Fibroblast of lung (primary cell): Measurements from ENCODE around the gene GRB7. TPM values are rescaled to one million over a fixed set of nuclear protein-coding genes. Genes with fewer than 3 reads are reported as not detected.

Experiments used
- DNase-seq, 2 donors: peaks; one replicate each; pipeline versions ENCODE4 v3.0.0 to v3.0.0-alpha.2; 2010; ENCODE audit warnings: low read depth in 2 of 2
- H2AFZ ChIP-seq: 2 replicates; pipeline ENCODE4 v1.5.1; 2012; ENCODE audit warnings: low read length, control low read depth, inconsistent platforms
- H3K27ac ChIP-seq: 2 replicates; pipeline ENCODE4 v1.5.1; 2011; ENCODE audit warnings: low read length, control low read depth; ENCODE audit not compliant: insufficient read depth
- H3K27me3 ChIP-seq: 2 replicates; pipeline ENCODE4 v1.5.1; 2011; ENCODE audit warnings: mild to moderate bottlenecking, low read length; ENCODE audit not compliant: control insufficient read depth, insufficient read depth
- H3K36me3 ChIP-seq: 2 replicates; pipeline ENCODE4 v1.5.1; 2011; ENCODE audit warnings: low read length; ENCODE audit not compliant: control insufficient read depth, insufficient read depth
- H3K4me1 ChIP-seq: 2 replicates; pipeline ENCODE4 v1.5.1; 2011; ENCODE audit warnings: low read length; ENCODE audit not compliant: control insufficient read depth, insufficient read depth; ENCODE audit errors: extremely low read depth
- H3K4me2 ChIP-seq: 2 replicates; pipeline ENCODE4 v1.5.1; 2011; ENCODE audit warnings: low read length, control low read depth; ENCODE audit not compliant: insufficient read depth; ENCODE audit errors: extremely low read depth
- H3K4me3 ChIP-seq, 4 experiments: fragments of 200-600 bp in 1 of 4; sonication (generic) in 1 of 4; replicated peaks in 1 of 4; 2 replicates each; pipeline ENCODE4 v1.5.1; 2011 to 2016; ENCODE audit warnings: low read length in 4 of 4, low read depth in 3 of 4, mild to moderate bottlenecking in 3 of 4, control low read depth in 2 of 4, inconsistent platforms in 1 of 4, mixed read lengths in 1 of 4; ENCODE audit not compliant: insufficient read depth in 1 of 4; ENCODE audit errors: control extremely low read depth in 1 of 4
- H3K79me2 ChIP-seq: 2 replicates; pipeline ENCODE4 v1.5.1; 2012; ENCODE audit warnings: mild to moderate bottlenecking, low read length, inconsistent platforms; ENCODE audit not compliant: control insufficient read depth, insufficient read depth
- H3K9ac ChIP-seq: 2 replicates; pipeline ENCODE4 v1.5.1; 2011; ENCODE audit warnings: mild to moderate bottlenecking, low read length, control low read depth; ENCODE audit not compliant: insufficient read depth
- H3K9me3 ChIP-seq: 2 replicates; pipeline ENCODE4 v1.5.1; 2012; ENCODE audit warnings: low read depth, low read length; ENCODE audit not compliant: control insufficient read depth, insufficient read depth
- H4K20me1 ChIP-seq: 2 replicates; pipeline ENCODE4 v1.5.1; 2011; ENCODE audit warnings: low read length; ENCODE audit not compliant: control insufficient read depth, insufficient read depth; ENCODE audit errors: extremely low read depth
- CTCF ChIP-seq, 2 donors: IDR thresholded peaks in 1 of 2; conservative IDR thresholded peaks in 1 of 2; 1 replicate in 1 of 2; 2 replicates in 1 of 2; pipeline ENCODE4 v1.5.1; 2011 to 2012; ENCODE audit warnings: low read length in 2 of 2, control low read depth in 1 of 2, inconsistent platforms in 1 of 2, low read depth in 1 of 2, mild to moderate bottlenecking in 1 of 2
- EZH2 ChIP-seq: IDR thresholded peaks from 2 replicates; pipeline ENCODE4 v1.5.1; 2012; ENCODE audit warnings: low read length, control low read depth, mild to moderate bottlenecking; ENCODE audit errors: missing control alignments
- polyA plus RNA-seq, 2 donors: library from polyadenylated mRNA; depleted of rRNA in 1 of 2; stranded (reverse) in 1 of 2; unstranded in 1 of 2; fragments of >200 nt; gene quantifications; 2 replicates each; pipeline ENCODE4 v1.2.1, GENCODE V29; 2011 to 2012; ENCODE audit warnings: missing spikeins in 1 of 2
- total RNA-seq: library from RNA; depleted of rRNA; stranded (reverse); fragments of >200 nt; gene quantifications from 2 replicates; pipeline ENCODE4 v1.2.1, GENCODE V29; 2014

The GRB7 gene
- total and polyA plus RNA-seq, 2 donors (not counting 1 experiment from before 2014, with no cell fraction given), result under 0.01 to 0.07 TPM

GRCh38 chr17:39774047-39774446 lies 36.3 kb downstream of the GRB7 start:
- no peak for DNase-seq
- H3K9ac ChIP-seq, result no peak overlapping the region

GRCh38 chr17:39775031-39775430 lies 37.3 kb downstream of the GRB7 start:
- Histone ChIP-seq H4K20me1 (no peaks in the 10 kb centered on the region), H3K9me3 (no peaks in the 10 kb centered on the region), H3K9ac (no peak overlapping the region), H3K36me3 (no peaks in the 10 kb centered on the region), H2AFZ (no peak overlapping the region), H3K27me3 (peaks cover 14% of the 10 kb centered on the region), H3K4me2 (no peak overlapping the region), H3K4me1 (no peaks in the 10 kb centered on the region), H3K4me3 (no peak overlapping the region), H3K79me2 (no peaks in the 10 kb centered on the region), H3K27ac (no peak overlapping the region)
- TF ChIP-seq EZH2 (no peak), CTCF (conservative IDR thresholded peaks at IDR 0.05 in 1 of 2, IDR thresholded peaks at IDR 0.05 in 1 of 2; ENCODE audit: low read depth in 1 of 2, low read length in 2 of 2) (no peak)
- no peak for DNase-seq

More at GRCh38 chr17:39774047-39774446, 36.3 kb downstream of the GRB7 start:
- Histone ChIP-seq H2AFZ (no peak overlapping the region), H3K4me1 (no peaks in the 10 kb centered on the region), H3K4me2 (no peak overlapping the region), H4K20me1 (no peaks in the 10 kb centered on the region), H3K36me3 (no peaks in the 10 kb centered on the region), H3K27ac (no peak overlapping the region), H3K27me3 (peaks cover 16% of the 10 kb centered on the region), H3K9me3 (no peaks in the 10 kb centered on the region), H3K4me3 (no peak overlapping the region), H3K79me2 (no peaks in the 10 kb centered on the region)
- TF ChIP-seq EZH2 (no peak), CTCF (conservative IDR thresholded peaks at IDR 0.05 in 1 of 2, IDR thresholded peaks at IDR 0.05 in 1 of 2; ENCODE audit: low read depth in 1 of 2, low read length in 2 of 2) (no peak)

- Histone ChIP-seq H3K4me3 (no peak overlapping the region), H3K9me3 (no peaks in the 10 kb centered on the region), H3K36me3 (no peaks in the 10 kb centered on the region), H3K9ac (no peak overlapping the region), H3K79me2 (no peaks in the 10 kb centered on the region), H3K27me3 (peaks cover 15% of the 10 kb centered on the region), H3K27ac (no peak overlapping the region), H4K20me1 (no peaks in the 10 kb centered on the region), H2AFZ (no peak overlapping the region), H3K4me2 (no peak overlapping the region), H3K4me1 (no peaks in the 10 kb centered on the region)
- DNase-seq, result no peak
- no peak for TF ChIP-seq EZH2
- TF ChIP-seq CTCF (conservative IDR thresholded peaks at IDR 0.05 in 1 of 2, IDR thresholded peaks at IDR 0.05 in 1 of 2; ENCODE audit: low read depth in 1 of 2, low read length in 2 of 2), result no peak
Measured at GRCh38 chr17:39776252-39776651, 38.5 kb downstream of the GRB7 start.
